HepG2 (cell line): Measurements from ENCODE around the gene BTF3L4. TPM values are rescaled to one million over a fixed set of nuclear protein-coding genes. Genes with fewer than 3 reads are reported as not detected.

Experiments
- FOXO1 ChIP-seq: sonication (generic); formaldehyde crosslinking; IDR thresholded peaks from 2 replicates; pipeline ENCODE4 v1.4.0; 2020; ENCODE audit warnings: missing genetic modification reagents
- HNF4G ChIP-seq, 2 experiments: sonication (generic) in 1 of 2; formaldehyde crosslinking in 1 of 2; IDR thresholded peaks; 2 replicates each; pipeline versions ENCODE4 v1.4.0 to v1.6.1; 2011 to 2020; ENCODE audit warnings: borderline replicate concordance in 2 of 2, low read depth in 2 of 2, mild to moderate bottlenecking in 2 of 2, low read length in 1 of 2, missing genetic modification reagents in 1 of 2, moderate library complexity in 1 of 2
- HOXA3 ChIP-seq: sonication (generic); formaldehyde crosslinking; IDR thresholded peaks from 2 replicates; pipeline ENCODE4 v1.5.0; 2020; ENCODE audit warnings: missing genetic modification reagents
- NR2F6 ChIP-seq, 2 experiments: IDR thresholded peaks; 2 replicates each; pipeline ENCODE4 v1.6.1; 2016; ENCODE audit warnings: antibody characterized with exemption in 1 of 2, mild to moderate bottlenecking in 1 of 2
- ONECUT2 ChIP-seq: sonication (generic); formaldehyde crosslinking; IDR thresholded peaks from 2 replicates; pipeline ENCODE4 v1.4.0; 2020; ENCODE audit warnings: missing genetic modification reagents
- PHF8 ChIP-seq: sonication (generic); formaldehyde crosslinking; IDR thresholded peaks from 2 replicates; pipeline ENCODE4 v1.5.0; 2020; ENCODE audit warnings: missing genetic modification reagents
- SALL2 ChIP-seq: sonication (generic); formaldehyde crosslinking; IDR thresholded peaks from 2 replicates; pipeline ENCODE4 v1.8.1; 2023; ENCODE audit warnings: mild to moderate bottlenecking, missing genetic modification reagents, inconsistent platforms
- SIX4 ChIP-seq: sonication (generic); formaldehyde crosslinking; IDR thresholded peaks from 2 replicates; pipeline ENCODE4 v1.4.0; 2020; ENCODE audit warnings: missing genetic modification reagents
- TGIF2 ChIP-seq: IDR thresholded peaks from 2 replicates; pipeline ENCODE4 v1.6.1; 2016; ENCODE audit warnings: control low read depth, missing compliant biosample characterization
- ZBTB20 ChIP-seq: sonication (generic); formaldehyde crosslinking; IDR thresholded peaks from 2 replicates; pipeline ENCODE4 v1.8.1; 2023; ENCODE audit warnings: missing genetic modification reagents, low read depth, mild to moderate bottlenecking, borderline replicate concordance
- ZNF17 ChIP-seq: sonication (generic); formaldehyde crosslinking; IDR thresholded peaks from 2 replicates; pipeline ENCODE4 v1.5.0; 2020; ENCODE audit warnings: mild to moderate bottlenecking, missing genetic modification reagents
- ZNF251 ChIP-seq: sonication (generic); formaldehyde crosslinking; IDR thresholded peaks from 2 replicates; pipeline ENCODE4 v1.9.0; 2021; ENCODE audit warnings: mild to moderate bottlenecking, missing genetic modification reagents
- ZNF598 ChIP-seq: sonication (generic); formaldehyde crosslinking; IDR thresholded peaks from 2 replicates; pipeline ENCODE4 v1.5.1; 2020; ENCODE audit warnings: mild to moderate bottlenecking, missing genetic modification reagents, borderline replicate concordance
- ZNF619 ChIP-seq: sonication (generic); formaldehyde crosslinking; IDR thresholded peaks from 2 replicates; pipeline ENCODE4 v1.4.0; 2020; ENCODE audit warnings: mild to moderate bottlenecking, missing genetic modification reagents
- ZNF652 ChIP-seq: IDR thresholded peaks from 2 replicates; pipeline ENCODE4 v1.6.1; 2016; ENCODE audit warnings: low read depth, borderline replicate concordance
- ZNF776 ChIP-seq: sonication (generic); formaldehyde crosslinking; IDR thresholded peaks from 2 replicates; pipeline ENCODE4 v1.4.0; 2020; ENCODE audit warnings: mild to moderate bottlenecking, missing genetic modification reagents
- ZSCAN30 ChIP-seq: sonication (generic); formaldehyde crosslinking; IDR thresholded peaks from 2 replicates; pipeline ENCODE4 v1.5.0; 2020; ENCODE audit warnings: mild to moderate bottlenecking, missing genetic modification reagents
- polyA plus RNA-seq, 8 experiments: library from polyadenylated mRNA; depleted of rRNA in 3 of 8; stranded (reverse) in 7 of 8; unstranded in 1 of 8; fragments of >200 nt; fragmentation: Illumina TruSeq in 4 of 8; extraction: Trizol in 4 of 8; gene quantifications; 2 replicates each; pipeline versions ENCODE4 v1.2.1 to v1.2.3, GENCODE V29; 2011 to 2016; ENCODE audit warnings: low read depth in 4 of 8, missing spikeins in 1 of 8, mixed read lengths in 1 of 8; ENCODE audit not compliant: insufficient read depth in 1 of 8
- total RNA-seq, 5 experiments: library from RNA; depleted of rRNA; stranded (reverse); fragments of >200 nt; fragmentation: Illumina TruSeq; extraction: Trizol; gene quantifications; 2 replicates each; pipeline ENCODE4 v1.2.3, GENCODE V29; 2016; ENCODE audit warnings: low read depth in 1 of 5
- TF ChIP-seq, protein P1 (sequence below): sonication (generic); formaldehyde crosslinking; IDR thresholded peaks from 2 replicates; pipeline ENCODE4 v1.5.1; 2020; ENCODE audit warnings: missing genetic modification reagents, mild to moderate bottlenecking, borderline replicate concordance
- TF ChIP-seq, protein P2 (sequence below), 2 experiments: sonication (generic) in 1 of 2; formaldehyde crosslinking in 1 of 2; IDR thresholded peaks; 2 replicates each; pipeline versions ENCODE4 v1.4.0 to v1.6.1; 2018 to 2020; ENCODE audit warnings: missing genetic modification reagents in 2 of 2, borderline replicate concordance in 1 of 2, low read depth in 1 of 2, mild to moderate bottlenecking in 1 of 2, missing biosample characterization in 1 of 2
- TF ChIP-seq, protein P3 (sequence below): IDR thresholded peaks from 2 replicates; pipeline ENCODE4 v1.6.1; 2016; ENCODE audit warnings: low read depth
- TF ChIP-seq, protein P4 (sequence below): IDR thresholded peaks from 2 replicates; pipeline ENCODE4 v1.6.1; 2016; ENCODE audit warnings: mild to moderate bottlenecking
- TF ChIP-seq, protein P5 (sequence below): sonication (generic); formaldehyde crosslinking; IDR thresholded peaks from 2 replicates; pipeline ENCODE4 v1.8.0; 2022; ENCODE audit warnings: mild to moderate bottlenecking, missing genetic modification reagents

The BTF3L4 gene
- total and polyA plus RNA-seq, 2 of the 13 experiments (the other 11 are each of a cell fraction or from before 2014, with no cell fraction given) = 59.0 to 74.3 TPM

DNA sequence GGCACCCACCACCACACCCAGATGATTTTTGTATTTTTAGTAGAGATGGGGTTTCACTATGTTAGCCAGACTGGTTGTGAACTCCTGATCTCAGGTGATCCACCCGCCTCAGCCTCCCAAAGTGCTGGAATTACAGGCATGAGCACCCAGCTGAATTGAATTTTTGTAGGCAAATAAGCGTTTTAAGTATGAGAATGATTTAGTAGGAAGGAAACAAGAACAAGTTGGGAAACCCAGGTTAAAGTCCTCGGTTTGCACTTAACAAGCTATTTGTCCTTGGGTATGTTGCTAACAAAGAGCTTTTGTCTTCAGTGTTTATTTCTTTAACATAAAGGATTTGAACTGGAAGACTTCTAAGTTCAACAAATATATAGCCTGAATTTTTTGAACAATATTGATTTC, 23.9 kb downstream of the BTF3L4 start (continued):
- TF ChIP-seq, protein P1, sequence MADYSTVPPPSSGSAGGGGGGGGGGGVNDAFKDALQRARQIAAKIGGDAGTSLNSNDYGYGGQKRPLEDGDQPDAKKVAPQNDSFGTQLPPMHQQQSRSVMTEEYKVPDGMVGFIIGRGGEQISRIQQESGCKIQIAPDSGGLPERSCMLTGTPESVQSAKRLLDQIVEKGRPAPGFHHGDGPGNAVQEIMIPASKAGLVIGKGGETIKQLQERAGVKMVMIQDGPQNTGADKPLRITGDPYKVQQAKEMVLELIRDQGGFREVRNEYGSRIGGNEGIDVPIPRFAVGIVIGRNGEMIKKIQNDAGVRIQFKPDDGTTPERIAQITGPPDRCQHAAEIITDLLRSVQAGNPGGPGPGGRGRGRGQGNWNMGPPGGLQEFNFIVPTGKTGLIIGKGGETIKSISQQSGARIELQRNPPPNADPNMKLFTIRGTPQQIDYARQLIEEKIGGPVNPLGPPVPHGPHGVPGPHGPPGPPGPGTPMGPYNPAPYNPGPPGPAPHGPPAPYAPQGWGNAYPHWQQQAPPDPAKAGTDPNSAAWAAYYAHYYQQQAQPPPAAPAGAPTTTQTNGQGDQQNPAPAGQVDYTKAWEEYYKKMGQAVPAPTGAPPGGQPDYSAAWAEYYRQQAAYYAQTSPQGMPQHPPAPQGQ (CRISPR knock-in tag) = no peak
- TF ChIP-seq ZNF251 (no peak), HNF4G (IDR thresholded peaks at IDR 0.05; ENCODE audit: borderline replicate concordance, low read depth, low read length) (peak; percentile 88), HNF4G (CRISPR knock-in tag; IDR thresholded peaks at IDR 0.05; ENCODE audit: borderline replicate concordance, low read depth) (peak; percentile 47; the same call in 1 of the 2 replicates), NR2F6 (IDR thresholded peaks at IDR 0.05) (peak; percentile 61), NR2F6 (CRISPR knock-in tag; IDR thresholded peaks at IDR 0.05) (no peak), ZNF17 (CRISPR knock-in tag) (no peak), PHF8 (no peak), HOXA3 (CRISPR knock-in tag) (0 out of 2 replicates have a peak, but pooled peaks have one; percentile 21), ZNF619 (CRISPR knock-in tag) (no peak), SALL2 (CRISPR knock-in tag) (no peak), ONECUT2 (CRISPR knock-in tag) (peak; percentile 57), ZNF598 (CRISPR knock-in tag) (no peak), SIX4 (CRISPR knock-in tag) (no peak; the same call in 1 of the 2 replicates), FOXO1 (peak; percentile 50; the same call in 1 of the 2 replicates), ZBTB20 (CRISPR knock-in tag) (peak; percentile 67; the same call in 1 of the 2 replicates), TGIF2 (CRISPR knock-in tag) (no peak), ZNF776 (CRISPR knock-in tag) (no peak), ZNF652 (CRISPR knock-in tag) (no peak), ZSCAN30 (no peak)
- TF ChIP-seq, protein P2, sequence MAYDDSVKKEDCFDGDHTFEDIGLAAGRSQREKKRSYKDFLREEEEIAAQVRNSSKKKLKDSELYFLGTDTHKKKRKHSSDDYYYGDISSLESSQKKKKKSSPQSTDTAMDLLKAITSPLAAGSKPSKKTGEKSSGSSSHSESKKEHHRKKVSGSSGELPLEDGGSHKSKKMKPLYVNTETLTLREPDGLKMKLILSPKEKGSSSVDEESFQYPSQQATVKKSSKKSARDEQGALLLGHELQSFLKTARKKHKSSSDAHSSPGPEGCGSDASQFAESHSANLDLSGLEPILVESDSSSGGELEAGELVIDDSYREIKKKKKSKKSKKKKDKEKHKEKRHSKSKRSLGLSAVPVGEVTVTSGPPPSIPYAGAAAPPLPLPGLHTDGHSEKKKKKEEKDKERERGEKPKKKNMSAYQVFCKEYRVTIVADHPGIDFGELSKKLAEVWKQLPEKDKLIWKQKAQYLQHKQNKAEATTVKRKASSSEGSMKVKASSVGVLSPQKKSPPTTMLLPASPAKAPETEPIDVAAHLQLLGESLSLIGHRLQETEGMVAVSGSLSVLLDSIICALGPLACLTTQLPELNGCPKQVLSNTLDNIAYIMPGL (CRISPR knock-in tag; IDR thresholded peaks at IDR 0.05; ENCODE audit: borderline replicate concordance in 1 of 2, low read depth in 1 of 2) = peak in 1 of 2 experiments; percentile 27; a peak in 2 of 4 replicates
- TF ChIP-seq, protein P3, sequence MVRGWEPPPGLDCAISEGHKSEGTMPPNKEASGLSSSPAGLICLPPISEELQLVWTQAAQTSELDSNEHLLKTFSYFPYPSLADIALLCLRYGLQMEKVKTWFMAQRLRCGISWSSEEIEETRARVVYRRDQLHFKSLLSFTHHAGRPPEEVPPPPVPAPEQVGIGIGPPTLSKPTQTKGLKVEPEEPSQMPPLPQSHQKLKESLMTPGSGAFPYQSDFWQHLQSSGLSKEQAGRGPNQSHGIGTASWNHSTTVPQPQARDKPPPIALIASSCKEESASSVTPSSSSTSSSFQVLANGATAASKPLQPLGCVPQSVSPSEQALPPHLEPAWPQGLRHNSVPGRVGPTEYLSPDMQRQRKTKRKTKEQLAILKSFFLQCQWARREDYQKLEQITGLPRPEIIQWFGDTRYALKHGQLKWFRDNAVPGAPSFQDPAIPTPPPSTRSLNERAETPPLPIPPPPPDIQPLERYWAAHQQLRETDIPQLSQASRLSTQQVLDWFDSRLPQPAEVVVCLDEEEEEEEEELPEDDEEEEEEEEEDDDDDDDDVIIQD (CRISPR knock-in tag) = peak; percentile 48; the same call in 1 of the 2 replicates
- TF ChIP-seq, protein P4, sequence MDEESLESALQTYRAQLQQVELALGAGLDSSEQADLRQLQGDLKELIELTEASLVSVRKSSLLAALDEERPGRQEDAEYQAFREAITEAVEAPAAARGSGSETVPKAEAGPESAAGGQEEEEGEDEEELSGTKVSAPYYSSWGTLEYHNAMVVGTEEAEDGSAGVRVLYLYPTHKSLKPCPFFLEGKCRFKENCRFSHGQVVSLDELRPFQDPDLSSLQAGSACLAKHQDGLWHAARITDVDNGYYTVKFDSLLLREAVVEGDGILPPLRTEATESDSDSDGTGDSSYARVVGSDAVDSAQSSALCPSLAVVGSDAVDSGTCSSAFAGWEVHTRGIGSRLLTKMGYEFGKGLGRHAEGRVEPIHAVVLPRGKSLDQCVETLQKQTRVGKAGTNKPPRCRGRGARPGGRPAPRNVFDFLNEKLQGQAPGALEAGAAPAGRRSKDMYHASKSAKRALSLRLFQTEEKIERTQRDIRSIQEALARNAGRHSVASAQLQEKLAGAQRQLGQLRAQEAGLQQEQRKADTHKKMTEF (CRISPR knock-in tag) = peak; percentile 57
- TF ChIP-seq, protein P5, sequence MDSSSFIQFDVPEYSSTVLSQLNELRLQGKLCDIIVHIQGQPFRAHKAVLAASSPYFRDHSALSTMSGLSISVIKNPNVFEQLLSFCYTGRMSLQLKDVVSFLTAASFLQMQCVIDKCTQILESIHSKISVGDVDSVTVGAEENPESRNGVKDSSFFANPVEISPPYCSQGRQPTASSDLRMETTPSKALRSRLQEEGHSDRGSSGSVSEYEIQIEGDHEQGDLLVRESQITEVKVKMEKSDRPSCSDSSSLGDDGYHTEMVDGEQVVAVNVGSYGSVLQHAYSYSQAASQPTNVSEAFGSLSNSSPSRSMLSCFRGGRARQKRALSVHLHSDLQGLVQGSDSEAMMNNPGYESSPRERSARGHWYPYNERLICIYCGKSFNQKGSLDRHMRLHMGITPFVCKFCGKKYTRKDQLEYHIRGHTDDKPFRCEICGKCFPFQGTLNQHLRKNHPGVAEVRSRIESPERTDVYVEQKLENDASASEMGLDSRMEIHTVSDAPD (CRISPR knock-in tag) = no peak
